Lower lobe of right lung (tissue), 2 donors: ENCODE results near the gene SRGAP1. TPM values are rescaled to one million over a fixed set of nuclear protein-coding genes. Genes with fewer than 3 reads are reported as not detected.

ENCODE experiments used
- ATAC-seq, 2 donors: fragments of 200-7000 bp; cut with Tn5 transposase; one replicate each; pipeline ENCODE4 v1.9.1; 2020 to 2022; ENCODE audit warnings: mild to moderate bottlenecking in 2 of 2, moderate library complexity in 2 of 2
- DNase-seq: peaks from one replicate; pipeline ENCODE4 v3.0.0-alpha.2; 2020
- H3K27ac ChIP-seq: fragments of 200-600 bp; one replicate; pipeline ENCODE4 v1.8.0; 2022
- H3K27me3 ChIP-seq: fragments of 200-600 bp; one replicate; pipeline ENCODE4 v1.8.0; 2022; ENCODE audit warnings: low read depth
- H3K36me3 ChIP-seq: fragments of 200-600 bp; one replicate; pipeline ENCODE4 v1.8.0; 2022; ENCODE audit warnings: mild to moderate bottlenecking
- H3K4me1 ChIP-seq: fragments of 200-600 bp; one replicate; pipeline ENCODE4 v1.8.0; 2022
- H3K4me3 ChIP-seq: fragments of 200-600 bp; one replicate; pipeline ENCODE4 v1.8.0; 2022; ENCODE audit warnings: mild to moderate bottlenecking
- H3K9me3 ChIP-seq: fragments of 200-600 bp; one replicate; pipeline ENCODE4 v1.8.0; 2022
- intact Hi-C: fragments of 100-400 bp; cut with DNase I; formaldehyde crosslinking; loops from one replicate; pipeline ENCODE4 v1.11.0; 2022
- total RNA-seq: library from RNA; stranded (reverse); fragmentation: NEBNext Ultra II Directional; extraction: Animal tissue kit (Norgen Biotek cat#: 25700); gene quantifications from one replicate; pipeline ENCODE4 v1.2.1, GENCODE V29; 2021
- TF ChIP-seq, protein P1 (sequence below): fragments of 200-600 bp; IDR thresholded peaks from one replicate; pipeline ENCODE4 v1.8.0; 2022; ENCODE audit warnings: antibody characterized with exemption, mild to moderate bottlenecking
- donor health status: DM: no; HTN: yes; CAD: no; lungs with severe emphysema.

SRGAP1 gene
- total RNA-seq, 1 donor from 2014 or later, result 6.7 TPM

DNA sequence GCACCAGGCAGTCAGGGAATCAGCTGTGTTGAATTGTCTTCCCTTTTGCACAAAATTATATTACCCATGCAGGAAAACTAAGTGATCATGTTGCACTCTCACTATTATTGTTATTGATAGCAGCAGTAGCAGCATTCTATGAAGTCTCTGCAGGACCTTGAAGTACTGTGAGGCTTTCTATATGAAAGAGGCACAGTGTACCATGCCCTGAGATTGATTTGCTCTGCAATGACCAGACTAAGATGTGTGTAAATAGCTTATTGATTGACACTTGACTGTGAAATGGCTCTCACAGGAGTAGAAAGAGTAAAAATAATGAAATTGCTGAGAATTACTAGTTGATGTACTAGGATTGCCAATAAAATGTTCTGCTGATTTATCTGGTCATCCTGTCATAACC, 277.7 kb downstream of the SRGAP1 start:
- Histone ChIP-seq H3K4me1 (no peaks in the 10 kb centered on the region), H3K9me3 (no peaks in the 10 kb centered on the region), H3K4me3 (no peak overlapping the region), H3K27ac (no peak overlapping the region), H3K27me3 (no peaks in the 10 kb centered on the region), H3K36me3 (no peaks in the 10 kb centered on the region)
- ATAC-seq (no peak), DNase-seq (no peak)
- TF ChIP-seq, protein P1, sequence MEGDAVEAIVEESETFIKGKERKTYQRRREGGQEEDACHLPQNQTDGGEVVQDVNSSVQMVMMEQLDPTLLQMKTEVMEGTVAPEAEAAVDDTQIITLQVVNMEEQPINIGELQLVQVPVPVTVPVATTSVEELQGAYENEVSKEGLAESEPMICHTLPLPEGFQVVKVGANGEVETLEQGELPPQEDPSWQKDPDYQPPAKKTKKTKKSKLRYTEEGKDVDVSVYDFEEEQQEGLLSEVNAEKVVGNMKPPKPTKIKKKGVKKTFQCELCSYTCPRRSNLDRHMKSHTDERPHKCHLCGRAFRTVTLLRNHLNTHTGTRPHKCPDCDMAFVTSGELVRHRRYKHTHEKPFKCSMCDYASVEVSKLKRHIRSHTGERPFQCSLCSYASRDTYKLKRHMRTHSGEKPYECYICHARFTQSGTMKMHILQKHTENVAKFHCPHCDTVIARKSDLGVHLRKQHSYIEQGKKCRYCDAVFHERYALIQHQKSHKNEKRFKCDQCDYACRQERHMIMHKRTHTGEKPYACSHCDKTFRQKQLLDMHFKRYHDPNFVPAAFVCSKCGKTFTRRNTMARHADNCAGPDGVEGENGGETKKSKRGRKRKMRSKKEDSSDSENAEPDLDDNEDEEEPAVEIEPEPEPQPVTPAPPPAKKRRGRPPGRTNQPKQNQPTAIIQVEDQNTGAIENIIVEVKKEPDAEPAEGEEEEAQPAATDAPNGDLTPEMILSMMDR, result no peak
- intact Hi-C loops, result no loop called here

DNA sequence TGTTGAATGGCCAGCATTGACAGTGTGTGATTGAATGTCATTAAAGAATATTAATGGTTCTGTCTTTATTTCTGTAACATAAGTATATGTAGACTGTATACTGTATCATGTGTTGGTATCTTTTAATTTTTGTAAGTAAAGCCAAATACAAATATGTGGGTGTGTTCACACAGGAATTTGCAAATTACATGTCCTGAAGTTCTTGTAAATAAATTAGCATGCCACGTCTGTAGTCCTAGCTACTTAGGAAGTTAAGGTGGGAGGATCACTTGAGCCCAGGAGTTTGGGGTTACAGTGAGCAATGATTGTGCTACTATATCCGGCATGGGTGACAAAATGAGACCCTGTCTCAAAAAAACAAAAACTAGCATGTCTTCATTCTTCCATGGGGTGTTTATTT, 278.5 kb downstream of the SRGAP1 start:
- TF ChIP-seq, protein P1, result no peak
- Histone ChIP-seq H3K4me1 (no peaks in the 10 kb centered on the region), H3K27me3 (no peaks in the 10 kb centered on the region), H3K9me3 (no peaks in the 10 kb centered on the region), H3K4me3 (no peak overlapping the region), H3K36me3 (peaks cover 7% of the 10 kb centered on the region), H3K27ac (no peak overlapping the region)
- DNase-seq (no peak), ATAC-seq (no peak)
- intact Hi-C loops, result no loop called here

DNA sequence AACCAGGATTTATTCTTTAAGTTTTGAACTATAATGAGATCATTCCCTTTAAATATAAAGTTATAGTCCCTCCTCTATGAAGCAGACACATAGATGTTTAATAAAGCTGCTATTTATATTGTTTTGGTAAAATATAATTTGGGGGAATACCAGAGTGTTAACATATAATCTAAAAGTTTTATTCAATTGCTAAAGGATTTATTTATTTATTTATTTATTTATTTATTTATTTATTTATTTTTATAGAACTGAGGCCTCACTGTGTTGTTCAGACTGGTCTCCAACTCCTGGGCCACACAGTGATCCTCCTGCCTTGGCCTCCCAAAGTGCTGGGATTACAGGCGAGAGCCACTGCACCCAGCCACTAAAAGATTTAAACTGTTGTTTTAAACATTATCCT, 278.9 kb downstream of the SRGAP1 start:
- ATAC-seq (no peak), DNase-seq (no peak)
- TF ChIP-seq, protein P1, result no peak
- H3K27ac ChIP-seq, result no peak overlapping the region
- peaks cover 8% of the 10 kb centered on the region for H3K36me3 ChIP-seq
- no peaks in the 10 kb centered on the region for H3K9me3 ChIP-seq
- H3K27me3 ChIP-seq, result no peaks in the 10 kb centered on the region
- intact Hi-C loops, result no loop called here
- no peaks in the 10 kb centered on the region for H3K4me1 ChIP-seq
- H3K4me3 ChIP-seq, result no peak overlapping the region

DNA sequence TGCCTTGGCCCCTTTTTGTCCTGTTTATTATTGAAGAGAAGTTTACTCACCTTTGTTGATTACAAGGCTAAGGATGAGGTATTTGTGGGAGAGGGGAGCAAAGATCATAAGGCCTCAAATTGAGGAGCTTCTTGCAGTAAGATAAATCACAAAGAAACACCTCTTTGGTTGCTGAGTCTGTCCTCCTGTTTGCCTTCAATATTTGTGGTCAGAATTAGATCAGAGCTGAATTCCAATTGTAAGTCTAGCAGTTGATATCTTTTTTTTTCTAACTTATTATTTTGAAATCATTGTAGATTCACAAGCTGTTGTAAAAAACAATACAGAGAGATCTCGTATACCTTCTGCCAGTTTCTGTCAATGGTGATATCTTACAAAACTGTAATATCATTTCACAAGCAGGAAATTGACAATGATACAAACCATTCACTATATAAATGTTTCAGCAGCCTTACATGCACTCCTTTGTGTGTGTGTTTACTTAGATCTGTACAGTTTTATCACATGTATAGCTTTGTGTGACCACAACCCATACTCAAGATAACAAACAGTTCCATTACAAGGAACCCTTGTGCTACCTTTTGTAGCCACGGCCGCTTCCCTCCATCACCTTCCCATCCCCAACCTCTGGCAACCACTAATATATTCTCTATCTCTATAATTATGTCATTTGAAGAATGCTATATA, 280.2 kb downstream of the SRGAP1 start:
- H3K27ac ChIP-seq, result no peak overlapping the region
- no peak for DNase-seq
- intact Hi-C loops, result no loop called here
- H3K36me3 ChIP-seq, result peaks cover 8% of the 10 kb centered on the region
- ATAC-seq, result no peak
- H3K4me1 ChIP-seq, result no peaks in the 10 kb centered on the region
- no peaks in the 10 kb centered on the region for H3K9me3 ChIP-seq
- H3K4me3 ChIP-seq, result no peak overlapping the region
- no peaks in the 10 kb centered on the region for H3K27me3 ChIP-seq
- TF ChIP-seq, protein P1, result no peak

DNA sequence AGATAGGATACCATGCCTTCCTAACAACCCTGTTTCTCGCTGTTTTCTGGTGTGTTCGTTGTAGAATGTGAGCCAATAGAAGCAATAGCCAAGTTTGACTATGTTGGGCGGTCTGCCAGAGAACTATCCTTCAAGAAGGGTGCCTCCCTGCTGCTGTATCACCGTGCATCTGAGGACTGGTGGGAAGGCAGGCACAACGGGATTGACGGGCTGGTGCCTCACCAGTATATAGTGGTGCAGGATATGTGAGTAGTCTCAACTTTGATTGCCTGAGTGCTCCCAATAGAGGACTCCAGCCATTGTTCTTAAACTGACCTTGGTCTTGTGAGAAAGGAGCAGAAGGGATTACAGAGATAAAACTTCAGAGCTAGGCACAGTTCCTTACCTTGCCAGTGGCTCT, 281.4 kb downstream of the SRGAP1 start:
- no peak for DNase-seq
- intact Hi-C loops, result no loop called here
- Histone ChIP-seq H3K4me1 (no peaks in the 10 kb centered on the region), H3K9me3 (no peaks in the 10 kb centered on the region), H3K36me3 (peaks cover 8% of the 10 kb centered on the region), H3K4me3 (no peak overlapping the region), H3K27ac (no peak overlapping the region), H3K27me3 (no peaks in the 10 kb centered on the region)
- TF ChIP-seq, protein P1, result no peak
- ATAC-seq, result no peak
